H1 (cell line): Measurements from ENCODE around the gene CTPS2.

Experiments
- ATF2 ChIP-seq: IDR thresholded peaks from 2 replicates; pipeline ENCODE4 v1.6.1; 2012; ENCODE audit warnings: low read length, inconsistent platforms
- ATF3 ChIP-seq: IDR thresholded peaks from 2 replicates; pipeline ENCODE4 v1.6.1; 2011; ENCODE audit warnings: low read depth, mild to moderate bottlenecking, low read length; ENCODE audit not compliant: insufficient read depth
- GABPA ChIP-seq: IDR thresholded peaks from 2 replicates; pipeline ENCODE4 v1.6.1; 2011; ENCODE audit warnings: mild to moderate bottlenecking, low read length, moderate library complexity, borderline replicate concordance; ENCODE audit not compliant: insufficient read depth
- HDAC6 ChIP-seq: IDR thresholded peaks from one replicate; pipeline ENCODE4 v1.7.1; 2012; ENCODE audit warnings: low read depth, mild to moderate bottlenecking, inconsistent platforms, low read length, moderate library complexity
- MAFK ChIP-seq: IDR thresholded peaks from 2 replicates; pipeline ENCODE4 v1.6.1; 2012; ENCODE audit warnings: low read depth, mild to moderate bottlenecking, improper control_type of control experiment, low read length
- NANOG ChIP-seq: IDR thresholded peaks from 2 replicates; pipeline ENCODE4 v1.6.1; 2011; ENCODE audit warnings: low read length, low read depth, mild to moderate bottlenecking, inconsistent platforms; ENCODE audit not compliant: insufficient read depth, poor library complexity, severe bottlenecking
- POLR2A ChIP-seq, 2 experiments: IDR thresholded peaks; 1 replicate in 1 of 2; 2 replicates in 1 of 2; pipeline ENCODE4 v1.6.1; 2011; ENCODE audit warnings: low read depth in 2 of 2, low read length in 2 of 2, mild to moderate bottlenecking in 2 of 2; ENCODE audit errors: control extremely low read depth in 1 of 2
- POLR2AphosphoS5 ChIP-seq: IDR thresholded peaks from 2 replicates; pipeline ENCODE4 v1.6.1; 2011; ENCODE audit warnings: low read depth, low read length
- YY1 ChIP-seq: IDR thresholded peaks from 2 replicates; pipeline ENCODE4 v1.6.1; 2011; ENCODE audit warnings: low read depth, mild to moderate bottlenecking, low read length
- ZNF274 ChIP-seq: IDR thresholded peaks from 2 replicates; pipeline ENCODE4 v1.7.0; 2012; ENCODE audit warnings: low read length, borderline replicate concordance; ENCODE audit errors: extremely low read depth
- TF ChIP-seq, protein P1 (sequence below), 3 experiments: IDR thresholded peaks; 1 replicate in 2 of 3; 2 replicates in 1 of 3; pipeline versions ENCODE4 v1.5.1 to v1.6.1; 2011; ENCODE audit warnings: low read length in 3 of 3, mild to moderate bottlenecking in 3 of 3, inconsistent platforms in 2 of 3, low read depth in 1 of 3, moderate library complexity in 1 of 3; ENCODE audit not compliant: insufficient read depth in 1 of 3; ENCODE audit errors: control extremely low read depth in 1 of 3
- TF ChIP-seq, protein P2 (sequence below): IDR thresholded peaks from 2 replicates; pipeline ENCODE4 v1.6.1; 2012; ENCODE audit warnings: inconsistent platforms

GRCh38 chrX:16629909-16630308, 82.6 kb downstream of the CTPS2 start:
- TF ChIP-seq, protein P1, sequence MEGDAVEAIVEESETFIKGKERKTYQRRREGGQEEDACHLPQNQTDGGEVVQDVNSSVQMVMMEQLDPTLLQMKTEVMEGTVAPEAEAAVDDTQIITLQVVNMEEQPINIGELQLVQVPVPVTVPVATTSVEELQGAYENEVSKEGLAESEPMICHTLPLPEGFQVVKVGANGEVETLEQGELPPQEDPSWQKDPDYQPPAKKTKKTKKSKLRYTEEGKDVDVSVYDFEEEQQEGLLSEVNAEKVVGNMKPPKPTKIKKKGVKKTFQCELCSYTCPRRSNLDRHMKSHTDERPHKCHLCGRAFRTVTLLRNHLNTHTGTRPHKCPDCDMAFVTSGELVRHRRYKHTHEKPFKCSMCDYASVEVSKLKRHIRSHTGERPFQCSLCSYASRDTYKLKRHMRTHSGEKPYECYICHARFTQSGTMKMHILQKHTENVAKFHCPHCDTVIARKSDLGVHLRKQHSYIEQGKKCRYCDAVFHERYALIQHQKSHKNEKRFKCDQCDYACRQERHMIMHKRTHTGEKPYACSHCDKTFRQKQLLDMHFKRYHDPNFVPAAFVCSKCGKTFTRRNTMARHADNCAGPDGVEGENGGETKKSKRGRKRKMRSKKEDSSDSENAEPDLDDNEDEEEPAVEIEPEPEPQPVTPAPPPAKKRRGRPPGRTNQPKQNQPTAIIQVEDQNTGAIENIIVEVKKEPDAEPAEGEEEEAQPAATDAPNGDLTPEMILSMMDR (IDR thresholded peaks at IDR 0.05; ENCODE audit: control extremely low read depth in 1 of 3, insufficient read depth in 1 of 3, low read depth in 1 of 3, low read length in 3 of 3): no peak
- TF ChIP-seq ZNF274 (no peak), MAFK (no peak), POLR2A (IDR thresholded peaks at IDR 0.05; ENCODE audit: control extremely low read depth in 1 of 2, low read depth in 2 of 2, low read length in 2 of 2) (no peak), HDAC6 (no peak), POLR2AphosphoS5 (no peak), ATF2 (no peak), ATF3 (no peak), GABPA (no peak), NANOG (no peak), YY1 (no peak)
- TF ChIP-seq, protein P2, sequence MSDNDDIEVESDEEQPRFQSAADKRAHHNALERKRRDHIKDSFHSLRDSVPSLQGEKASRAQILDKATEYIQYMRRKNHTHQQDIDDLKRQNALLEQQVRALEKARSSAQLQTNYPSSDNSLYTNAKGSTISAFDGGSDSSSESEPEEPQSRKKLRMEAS: no peak
